Measurements from ENCODE around the gene CA5B. TPM values are rescaled to one million over a fixed set of nuclear protein-coding genes. Genes with fewer than 3 reads are reported as not detected.
A peak's percentile ranks its signal among the peaks of the same experiment; 100 is the strongest.

CA5B gene
- total and polyA plus RNA-seq, 8 donors: 10.7 to 18.5 (median 15.3) TPM

- Histone ChIP-seq H3K4me3 (no peak overlapping the region), H3K4me1 (peaks cover 0 to 10% of the 10 kb centered on the region in 2 donors), H3K36me3 (peaks cover 0 to 40% of the 10 kb centered on the region in 2 donors), H3K27ac (no peak overlapping the region), H3K9me3 (no peaks in the 10 kb centered on the region), H3K27me3 (no peaks in the 10 kb centered on the region)
- no peak for TF ChIP-seq CTCF (IDR thresholded peaks at IDR 0.05)
- no peak for DNase-seq
- ATAC-seq: no peak
- intact Hi-C loops (cut with DNase I): no loop called here
Measured at GRCh38 chrX:15812192-15812938, 74.3 kb downstream of the CA5B start.

GRCh38 chrX:15813416-15813815, 75.3 kb downstream of the CA5B start:
- Histone ChIP-seq H3K9me3 (no peaks in the 10 kb centered on the region), H3K4me3 (no peak overlapping the region), H3K36me3 (peaks cover 0 to 32% of the 10 kb centered on the region in 2 donors), H3K27me3 (no peaks in the 10 kb centered on the region), H3K27ac (no peak overlapping the region), H3K4me1 (peaks cover 0 to 10% of the 10 kb centered on the region in 2 donors)
- no peak for TF ChIP-seq CTCF (IDR thresholded peaks at IDR 0.05)
- ATAC-seq (no peak), DNase-seq (peak in 1 of 4 donors; percentile 32)
- intact Hi-C loops (cut with DNase I): no loop called here

DNA sequence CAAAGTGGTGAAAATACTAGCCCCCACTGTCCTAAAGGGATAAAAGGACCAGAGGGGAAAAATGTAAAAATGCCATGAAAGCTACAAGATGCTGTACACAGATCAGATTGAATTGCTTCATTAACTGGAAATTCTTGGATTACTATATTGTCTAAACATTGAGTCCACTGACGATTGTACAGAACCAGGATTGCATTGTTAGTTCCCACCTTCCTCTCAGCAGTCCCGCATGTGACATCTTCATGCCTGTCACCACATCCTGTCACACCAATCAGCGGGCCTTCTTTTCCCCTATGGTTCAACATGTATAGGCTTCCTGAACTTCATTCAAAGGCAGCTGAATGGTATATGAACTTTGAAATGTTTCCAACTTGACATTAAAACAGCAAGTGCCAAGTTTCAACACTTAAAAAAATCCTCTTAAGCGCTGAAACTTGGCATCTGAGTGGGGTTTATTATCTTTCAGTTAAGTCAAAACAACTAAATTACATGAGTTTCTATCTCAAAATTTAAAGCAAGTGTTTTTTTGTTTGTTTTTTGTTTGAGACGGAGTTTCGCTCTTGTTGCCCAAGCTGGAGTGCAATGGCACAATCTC, 76.8 kb downstream of the CA5B start:
- Histone ChIP-seq H3K27ac (no peak overlapping the region), H3K9me3 (no peaks in the 10 kb centered on the region), H3K36me3 (peaks cover 0 to 34% of the 10 kb centered on the region in 2 donors), H3K27me3 (no peaks in the 10 kb centered on the region), H3K4me3 (no peak overlapping the region), H3K4me1 (peaks cover 0 to 10% of the 10 kb centered on the region in 2 donors)
- ATAC-seq: no peak
- TF ChIP-seq CTCF (IDR thresholded peaks at IDR 0.05): no peak
- DNase-seq: no peak
- intact Hi-C loops (cut with DNase I): no loop called here

GRCh38 chrX:15815779-15816437, 77.8 kb downstream of the CA5B start:
- Histone ChIP-seq H3K9me3 (no peaks in the 10 kb centered on the region), H3K4me1 (peaks cover 0 to 10% of the 10 kb centered on the region in 2 donors), H3K27ac (peak overlapping the region in 1 of 2 donors; percentile 33), H3K27me3 (no peaks in the 10 kb centered on the region), H3K4me3 (no peak overlapping the region), H3K36me3 (peaks cover 0 to 34% of the 10 kb centered on the region in 2 donors)
- intact Hi-C loops (cut with DNase I): no loop called here
- no peak for DNase-seq
- ATAC-seq: peak; percentile 70
- no peak for TF ChIP-seq CTCF (IDR thresholded peaks at IDR 0.05)

DNA sequence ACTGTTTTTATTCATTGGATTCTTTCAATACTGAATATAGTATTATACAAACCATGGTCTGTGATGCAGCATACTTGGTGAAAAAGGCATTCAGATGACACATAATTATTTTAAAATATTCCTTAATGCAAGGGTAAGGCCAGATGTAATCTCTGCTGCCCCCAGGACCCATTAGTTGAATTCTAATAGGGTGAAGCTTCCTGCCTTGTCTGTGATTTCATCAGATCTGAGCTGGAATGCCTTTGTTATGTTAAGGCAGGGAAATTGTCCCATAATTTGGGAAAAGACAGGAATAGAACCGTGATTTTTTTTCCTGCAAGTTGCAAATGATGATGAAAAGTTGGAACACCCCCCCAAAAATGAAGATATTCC, 78.4 kb downstream of the CA5B start:
- Histone ChIP-seq H3K27me3 (no peaks in the 10 kb centered on the region), H3K27ac (peak overlapping the region in 1 of 2 donors; percentile 33), H3K4me3 (no peak overlapping the region), H3K4me1 (peaks cover 0 to 10% of the 10 kb centered on the region in 2 donors), H3K9me3 (no peaks in the 10 kb centered on the region), H3K36me3 (peaks cover 0 to 33% of the 10 kb centered on the region in 2 donors)
- no peak for DNase-seq
- TF ChIP-seq CTCF (IDR thresholded peaks at IDR 0.05): no peak
- ATAC-seq: no peak
- intact Hi-C loops (cut with DNase I): no loop called here
